HG03558 (cell line): ENCODE measurements around the gene TPST1.
"Not testable (repeated sequence)": the region's sequence is repeated elsewhere in the genome, so short reads cannot be mapped to it uniquely, and the experiment has no call there.

Experiments
- ATAC-seq: cut with Tn5 transposase; IDR thresholded peaks from one replicate; pipeline ENCODE4 v1.9.1; 2021; ENCODE audit warnings: moderate number of reproducible peaks; ENCODE audit not compliant: unreplicated experiment; ENCODE audit errors: extremely low read depth

TPST1 gene

GRCh38 chr7:66371096-66371824 is 166.1 kb downstream of the TPST1 start:
- ATAC-seq = no peak

DNA sequence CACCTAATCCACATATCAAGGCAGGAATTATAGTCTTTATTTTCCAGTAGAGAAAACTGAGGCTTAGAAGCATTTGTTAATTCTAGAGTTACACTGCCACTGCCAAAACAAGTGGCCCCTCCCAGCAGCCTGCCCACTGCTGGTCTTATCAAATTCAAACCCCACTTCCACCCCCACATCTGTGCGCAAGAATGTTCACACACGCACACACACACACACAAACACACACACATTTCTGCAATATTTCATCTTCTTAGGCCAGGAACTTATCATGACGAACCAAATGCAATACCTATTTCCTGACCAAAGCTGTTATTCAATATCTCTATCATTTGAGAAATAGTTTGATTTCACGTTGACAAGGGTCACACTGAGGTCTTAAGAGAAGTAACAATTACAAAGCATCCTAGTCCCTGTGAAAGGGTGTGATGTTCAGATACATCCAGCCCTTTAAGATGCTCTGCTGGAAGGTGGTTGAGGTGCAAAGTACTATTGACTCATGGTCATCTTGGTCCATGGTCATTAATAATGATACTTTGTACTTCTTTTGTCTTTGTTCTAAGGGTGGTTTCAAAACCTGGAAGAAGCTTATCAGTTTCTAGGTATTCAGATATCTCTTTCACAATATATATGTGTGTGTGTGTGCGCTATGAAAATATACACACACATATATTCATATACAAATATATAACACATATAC is 169.2 kb downstream of the TPST1 start:
- ATAC-seq = not testable (repeated sequence)

DNA sequence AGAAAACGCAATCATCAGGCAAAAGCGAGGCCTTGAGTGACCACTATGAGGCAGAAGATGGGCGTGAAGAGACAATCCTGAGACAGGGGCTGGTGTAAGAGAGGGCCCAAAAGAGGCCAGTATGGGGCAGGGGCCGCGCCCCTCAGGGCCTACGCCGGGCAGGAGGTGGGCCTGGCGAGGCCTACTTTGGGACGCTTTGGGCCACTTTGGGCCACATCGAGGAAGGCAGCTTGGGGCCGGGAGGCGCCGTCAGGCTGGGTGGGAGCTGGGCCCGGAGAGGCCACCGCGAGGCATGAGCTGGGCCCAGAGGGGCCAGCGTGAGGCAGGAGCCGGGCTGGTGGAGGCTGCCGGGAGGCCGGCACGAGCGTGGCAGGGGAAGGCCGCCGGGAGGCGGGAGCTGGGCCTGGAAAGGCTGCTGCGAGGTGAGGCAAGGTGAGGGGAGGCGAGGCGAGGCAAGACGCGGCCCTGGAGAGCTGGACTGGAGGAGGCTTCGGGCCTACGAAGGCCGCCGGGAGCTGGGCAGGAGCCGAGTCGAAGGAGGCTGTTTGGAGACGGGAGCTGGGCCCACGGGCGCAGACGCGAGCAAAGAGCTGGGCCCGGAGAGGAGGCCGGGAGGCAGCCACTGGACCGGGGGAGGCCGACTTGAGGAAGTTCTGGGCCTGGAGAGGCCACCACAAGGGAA is 171.3 kb downstream of the TPST1 start:
- ATAC-seq = no peak

DNA sequence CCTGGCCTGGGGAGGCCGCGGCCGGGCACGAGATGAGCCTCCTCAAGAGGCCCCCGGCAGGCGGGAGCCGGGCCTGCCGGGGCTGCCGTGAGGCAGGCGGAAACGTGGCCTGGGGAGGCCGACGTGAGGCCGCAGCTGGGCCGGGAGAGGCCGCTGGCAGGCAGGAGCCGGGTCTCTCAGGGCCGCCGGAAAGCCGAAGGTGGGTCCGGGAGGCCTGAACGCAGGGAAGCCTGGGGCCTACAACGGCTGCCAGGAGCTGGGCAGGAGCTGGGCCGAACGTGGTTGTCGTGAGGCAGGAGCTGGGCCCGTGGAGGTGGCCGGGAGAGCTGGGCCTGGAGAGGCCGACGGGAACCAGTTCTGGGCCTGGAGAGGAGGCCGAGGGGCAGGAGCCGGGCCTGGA is 171.9 kb downstream of the TPST1 start:
- no peak for ATAC-seq

- ATAC-seq = no peak
Measured at GRCh38 chr7:66377714-66378113, 172.6 kb downstream of the TPST1 start.

DNA sequence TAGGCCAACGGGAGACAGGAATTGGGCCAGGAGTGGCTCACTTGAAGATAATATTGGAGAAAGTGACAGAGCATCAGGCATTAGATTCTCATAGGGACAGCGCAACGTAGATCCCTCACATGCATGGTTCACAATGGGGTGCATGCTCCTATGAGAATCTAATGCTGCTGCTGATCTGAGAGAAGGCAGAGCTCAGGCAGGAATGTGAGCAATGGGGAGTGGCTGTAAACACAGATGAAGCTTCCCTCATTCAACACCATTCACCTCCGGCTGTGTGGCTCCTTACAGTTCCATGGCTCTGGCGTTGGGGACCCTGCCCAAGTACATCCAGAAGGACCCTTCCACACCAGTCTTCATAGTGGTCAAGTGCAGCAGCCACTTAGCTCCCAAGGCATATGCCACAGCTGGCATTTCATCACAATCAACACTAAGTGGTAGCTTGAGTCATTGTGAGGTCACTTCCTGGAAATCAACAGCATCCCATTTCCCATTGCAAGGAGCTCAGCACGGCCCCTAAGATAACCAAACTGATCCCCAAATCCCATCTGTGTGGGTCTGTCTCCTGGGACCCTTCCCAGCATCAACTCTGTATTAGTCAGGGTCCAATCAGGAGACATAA is 174.5 kb downstream of the TPST1 start:
- no peak for ATAC-seq

DNA sequence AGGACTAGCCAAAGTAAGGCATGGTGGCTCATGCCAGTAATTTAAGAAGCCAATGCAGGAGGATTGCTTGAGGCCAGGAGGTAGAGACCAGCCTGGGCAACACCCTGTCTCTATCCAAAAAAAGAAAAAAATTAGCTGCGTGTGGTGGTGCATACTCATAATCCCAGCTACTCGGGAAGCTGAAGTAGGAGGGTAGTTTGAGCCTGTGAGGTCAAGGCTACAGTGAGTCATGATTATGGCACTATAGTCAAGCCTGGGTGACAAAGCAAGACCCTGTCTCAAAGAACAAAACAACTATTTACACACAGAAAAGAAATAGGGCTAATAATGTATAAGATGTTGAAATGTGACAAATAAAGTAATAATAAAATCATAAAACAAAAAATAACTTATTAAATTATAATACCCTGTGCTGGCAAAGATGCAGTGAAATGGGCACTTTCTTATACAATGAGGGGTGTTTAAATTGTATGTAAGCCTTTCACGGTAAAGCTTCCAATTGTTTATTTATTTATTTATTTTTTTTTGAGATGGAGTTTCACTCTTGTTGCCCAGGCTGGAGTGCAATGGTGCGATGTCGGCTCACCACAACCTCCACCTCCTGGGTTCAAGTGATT is 175.2 kb downstream of the TPST1 start:
- ATAC-seq = no peak

- not testable (repeated sequence) for ATAC-seq
Measured at GRCh38 chr7:66382182-66382923, 177.2 kb downstream of the TPST1 start.

- ATAC-seq = not testable (repeated sequence)
Measured at GRCh38 chr7:66385191-66385905, 180.2 kb downstream of the TPST1 start.

DNA sequence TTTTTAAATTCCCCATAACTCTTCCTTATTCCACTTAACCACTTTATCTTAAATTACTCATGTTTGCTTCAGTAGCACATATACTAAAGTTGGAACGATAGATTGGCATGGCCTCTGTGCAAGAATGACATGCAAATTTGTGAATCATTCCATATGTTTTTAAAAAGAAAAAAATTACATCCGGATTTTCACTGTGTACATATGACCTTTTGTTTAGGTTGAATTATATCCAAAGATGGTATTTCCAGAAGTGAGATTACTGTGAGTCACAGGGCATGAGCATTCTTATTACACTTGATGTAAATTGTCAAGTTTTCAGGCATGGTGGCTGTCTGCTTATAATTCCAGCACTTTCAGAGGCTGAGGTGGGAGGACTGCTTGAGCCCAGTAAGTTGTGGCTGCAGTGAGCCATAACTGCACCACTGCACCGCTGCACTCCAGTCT is 190.0 kb downstream of the TPST1 start:
- ATAC-seq = not testable (repeated sequence)

DNA sequence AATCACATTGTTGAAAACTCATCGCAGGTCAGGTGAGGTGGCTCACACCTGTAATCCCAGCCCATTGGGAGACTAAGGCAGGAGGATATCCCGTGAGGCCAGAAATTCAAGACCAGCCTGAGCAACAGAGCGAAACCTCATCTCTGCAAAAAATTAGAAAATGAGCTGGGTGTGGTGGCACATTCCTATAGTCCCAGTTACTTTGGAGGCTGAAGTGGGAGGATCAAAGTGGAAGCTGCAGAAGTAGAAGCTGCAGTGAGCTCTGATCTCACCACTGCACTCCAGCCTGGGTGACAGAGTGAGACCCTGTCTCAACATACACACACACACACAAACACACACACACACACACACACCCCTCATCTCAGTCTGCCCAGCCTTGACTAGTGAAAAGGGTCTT is 190.9 kb downstream of the TPST1 start:
- not testable (repeated sequence) for ATAC-seq

- ATAC-seq = not testable (repeated sequence)
Measured at GRCh38 chr7:66398841-66399240, 193.7 kb downstream of the TPST1 start.

DNA sequence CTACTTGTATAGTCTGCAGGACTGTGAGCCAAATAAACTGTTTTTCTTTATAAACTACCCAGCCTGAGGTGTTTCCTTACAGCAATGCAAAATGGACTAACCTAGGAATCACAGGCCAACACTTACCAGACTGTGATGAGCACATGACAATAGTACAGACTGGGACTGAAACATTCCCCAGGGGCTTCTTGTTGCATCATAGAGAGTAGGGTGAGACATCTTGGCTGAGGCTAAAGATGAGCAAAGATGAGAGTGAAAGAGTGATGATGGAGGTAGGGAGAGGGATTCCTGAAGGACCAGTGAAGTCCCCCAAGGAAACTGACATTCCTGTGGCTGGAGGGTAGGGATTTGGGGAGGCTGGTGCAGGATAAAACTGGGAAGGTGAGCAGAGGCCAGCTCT is 194.4 kb downstream of the TPST1 start:
- no peak for ATAC-seq

GRCh38 chr7:66400400-66400799 is 195.3 kb downstream of the TPST1 start:
- no peak for ATAC-seq

DNA sequence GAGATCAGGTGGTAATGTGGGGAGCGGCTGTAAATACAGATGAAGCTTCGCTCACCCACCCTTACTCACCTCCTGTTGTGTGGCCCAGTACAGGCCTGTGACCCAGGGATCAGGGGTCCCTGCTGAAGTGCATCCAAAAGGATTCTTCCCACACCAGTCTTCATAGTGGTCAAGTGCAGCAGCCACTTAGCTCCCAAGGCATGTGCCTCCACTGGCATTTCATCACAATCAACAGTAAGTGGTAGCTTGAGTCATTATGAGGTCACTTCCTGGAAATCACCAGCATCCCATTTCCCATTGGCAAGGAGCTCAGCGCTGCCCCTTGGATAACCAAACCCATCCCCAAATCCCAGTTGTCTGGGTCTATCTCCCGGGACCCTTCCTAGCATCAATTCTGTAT is 196.0 kb downstream of the TPST1 start:
- not testable (repeated sequence) for ATAC-seq

- ATAC-seq = not testable (repeated sequence)
Measured at GRCh38 chr7:66401932-66402331, 196.8 kb downstream of the TPST1 start.

DNA sequence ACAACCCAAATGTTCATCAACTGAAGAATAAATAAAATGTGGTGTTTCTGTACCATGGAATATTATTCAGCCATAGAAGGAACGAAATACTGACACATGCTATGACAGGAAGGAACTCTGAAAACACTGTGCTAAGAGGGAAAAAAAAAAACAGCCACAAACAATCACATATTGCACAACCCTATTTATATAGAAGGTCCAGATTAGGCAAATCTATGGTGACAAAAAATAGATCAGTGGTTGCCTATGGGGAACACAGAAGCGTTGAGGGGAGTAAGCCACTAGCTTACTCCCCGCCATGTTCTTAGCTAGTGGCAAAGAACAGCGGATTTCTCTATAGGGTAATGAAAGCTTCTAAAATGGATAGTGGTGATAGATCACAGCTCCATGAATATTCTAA is 198.4 kb downstream of the TPST1 start:
- no peak for ATAC-seq

GRCh38 chr7:66409493-66409892 is 204.4 kb downstream of the TPST1 start:
- ATAC-seq = no peak
